A673 (cell line): ENCODE measurements around the gene PDLIM4. TPM values are rescaled to one million over a fixed set of nuclear protein-coding genes. Genes with fewer than 3 reads are reported as not detected.

ENCODE experiments used
- BruUV-seq: library from RNA; stranded (reverse); fragments of 400-500 nt; replicated peaks from 2 replicates; lab custom pipeline; 2021; lab: Mats Ljungman, UMichigan
- CTCF ChIA-PET: fragments of 300-600 bp; sonication (Branson Sonifier 250); formaldehyde crosslinking; loops from one replicate; lab custom pipeline; 2022; ENCODE audit warnings: antibody characterized with exemption; lab: Charles Lee
- POLR2A ChIA-PET: fragments of 300-600 bp; sonication (Branson Sonifier 250); formaldehyde crosslinking; loops from one replicate; lab custom pipeline; 2022; ENCODE audit warnings: antibody characterized with exemption; ENCODE audit not compliant: low non-redundant PET; lab: Charles Lee
- DNase-seq: peaks from one replicate; pipeline ENCODE4 v3.0.0-alpha.2; 2015; ENCODE audit warnings: low spot score
- H3K27ac ChIP-seq: fragments of 200-600 bp; sonication (generic); 2 replicates; pipeline ENCODE4 v1.5.1; 2016; ENCODE audit warnings: mixed run types, low read depth, mild to moderate bottlenecking, mixed read lengths, antibody characterized with exemption, low read length; ENCODE audit not compliant: poor library complexity, severe bottlenecking
- H3K27me3 ChIP-seq: fragments of 200-600 bp; sonication (generic); replicated peaks from 2 replicates; pipeline ENCODE4 v1.6.1; 2017; ENCODE audit warnings: mixed run types, low read depth, mild to moderate bottlenecking, mixed read lengths, antibody characterized with exemption, low read length; ENCODE audit not compliant: insufficient read depth, poor library complexity
- H3K36me3 ChIP-seq: fragments of 200-600 bp; sonication (generic); 2 replicates; pipeline ENCODE4 v1.6.1; 2016; ENCODE audit warnings: mixed run types, mild to moderate bottlenecking, mixed read lengths, antibody characterized with exemption, low read length; ENCODE audit not compliant: insufficient read depth, poor library complexity, severe bottlenecking
- H3K4me1 ChIP-seq: fragments of 200-600 bp; sonication (generic); 2 replicates; pipeline ENCODE4 v1.6.1; 2017; ENCODE audit warnings: mixed run types, mild to moderate bottlenecking, mixed read lengths, antibody characterized with exemption, low read length; ENCODE audit not compliant: insufficient read depth, poor library complexity, severe bottlenecking
- H3K4me3 ChIP-seq: fragments of 200-600 bp; sonication (generic); 2 replicates; pipeline ENCODE4 v1.5.1; 2016; ENCODE audit warnings: low read depth, mixed run types, mild to moderate bottlenecking, mixed read lengths, low read length; ENCODE audit not compliant: poor library complexity, severe bottlenecking
- H3K9me3 ChIP-seq: fragments of 200-600 bp; sonication (generic); 2 replicates; pipeline ENCODE4 v1.6.1; 2016; ENCODE audit warnings: mixed run types, low read depth, mild to moderate bottlenecking, mixed read lengths, antibody characterized with exemption, low read length; ENCODE audit not compliant: poor library complexity, severe bottlenecking
- EZH2 ChIP-seq: fragments of 200-600 bp; sonication (generic); IDR thresholded peaks from 2 replicates; pipeline ENCODE4 v1.6.1; 2017; ENCODE audit warnings: borderline replicate concordance, low read depth, mild to moderate bottlenecking, mixed read lengths, antibody characterized with exemption, low read length; ENCODE audit not compliant: poor library complexity, severe bottlenecking
- intact Hi-C: fragments of 100-400 bp; cut with micrococcal nuclease; formaldehyde crosslinking; loops from one replicate; pipeline ENCODE4 v1.10.0; 2022; ENCODE audit not compliant: unreplicated experiment
- total RNA-seq: library from RNA; stranded (reverse); gene quantifications from 2 replicates; pipeline ENCODE4 v1.2.3, GENCODE V29; 2021
- TF ChIP-seq, protein P1 (sequence below): fragments of 300-800, 200-600 bp; sonication (generic); conservative IDR thresholded peaks from 2 replicates; pipeline ENCODE4 v1.5.1; 2017; ENCODE audit warnings: low read depth, mild to moderate bottlenecking, antibody characterized with exemption, low read length, moderate library complexity, mixed read lengths

The PDLIM4 gene
- total RNA-seq, 1 experiment from 2014 or later = 6.0 TPM

DNA sequence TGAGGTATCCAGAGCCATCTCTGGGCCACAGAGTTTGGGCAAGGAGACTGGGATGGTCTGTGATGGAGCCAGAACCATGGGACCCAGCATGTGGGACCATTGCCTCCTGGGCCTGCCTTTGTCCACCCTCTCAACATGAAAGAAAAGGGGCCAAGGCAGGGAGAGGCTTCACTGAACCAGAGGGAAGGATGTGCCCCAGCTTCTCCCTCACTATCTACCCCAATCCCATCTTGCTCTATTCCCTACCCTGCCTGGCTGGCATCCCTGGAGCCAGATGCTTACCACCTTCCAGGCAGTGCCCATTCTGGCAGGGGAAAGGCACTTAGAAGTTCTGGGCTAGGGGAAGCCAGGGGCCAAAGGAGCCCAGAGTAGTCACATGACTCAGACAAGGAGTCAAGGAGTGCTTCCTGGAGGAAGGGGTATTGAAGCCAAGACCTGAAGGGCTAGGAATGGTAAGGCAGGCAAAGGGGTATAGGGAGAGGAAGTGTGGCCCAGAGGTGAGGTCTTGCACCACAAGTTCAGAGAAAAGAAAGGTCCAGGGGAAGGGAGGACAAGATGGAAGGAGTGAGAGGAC, 9.8 kb downstream of the PDLIM4 start:
- Histone ChIP-seq H3K36me3 (no peaks in the 10 kb centered on the region), H3K27me3 (no peaks in the 10 kb centered on the region), H3K4me1 (no peaks in the 10 kb centered on the region), H3K4me3 (no peak overlapping the region), H3K9me3 (no peaks in the 10 kb centered on the region), H3K27ac (no peak overlapping the region)
- no TSS peak for BruUV-seq
- POLR2A ChIA-PET = no interaction called here
- no peak for TF ChIP-seq EZH2
- TF ChIP-seq, protein P1, sequence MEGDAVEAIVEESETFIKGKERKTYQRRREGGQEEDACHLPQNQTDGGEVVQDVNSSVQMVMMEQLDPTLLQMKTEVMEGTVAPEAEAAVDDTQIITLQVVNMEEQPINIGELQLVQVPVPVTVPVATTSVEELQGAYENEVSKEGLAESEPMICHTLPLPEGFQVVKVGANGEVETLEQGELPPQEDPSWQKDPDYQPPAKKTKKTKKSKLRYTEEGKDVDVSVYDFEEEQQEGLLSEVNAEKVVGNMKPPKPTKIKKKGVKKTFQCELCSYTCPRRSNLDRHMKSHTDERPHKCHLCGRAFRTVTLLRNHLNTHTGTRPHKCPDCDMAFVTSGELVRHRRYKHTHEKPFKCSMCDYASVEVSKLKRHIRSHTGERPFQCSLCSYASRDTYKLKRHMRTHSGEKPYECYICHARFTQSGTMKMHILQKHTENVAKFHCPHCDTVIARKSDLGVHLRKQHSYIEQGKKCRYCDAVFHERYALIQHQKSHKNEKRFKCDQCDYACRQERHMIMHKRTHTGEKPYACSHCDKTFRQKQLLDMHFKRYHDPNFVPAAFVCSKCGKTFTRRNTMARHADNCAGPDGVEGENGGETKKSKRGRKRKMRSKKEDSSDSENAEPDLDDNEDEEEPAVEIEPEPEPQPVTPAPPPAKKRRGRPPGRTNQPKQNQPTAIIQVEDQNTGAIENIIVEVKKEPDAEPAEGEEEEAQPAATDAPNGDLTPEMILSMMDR = no peak
- intact Hi-C loops = no loop called here
- DNase-seq = no peak
- CTCF ChIA-PET = no interaction called here

DNA sequence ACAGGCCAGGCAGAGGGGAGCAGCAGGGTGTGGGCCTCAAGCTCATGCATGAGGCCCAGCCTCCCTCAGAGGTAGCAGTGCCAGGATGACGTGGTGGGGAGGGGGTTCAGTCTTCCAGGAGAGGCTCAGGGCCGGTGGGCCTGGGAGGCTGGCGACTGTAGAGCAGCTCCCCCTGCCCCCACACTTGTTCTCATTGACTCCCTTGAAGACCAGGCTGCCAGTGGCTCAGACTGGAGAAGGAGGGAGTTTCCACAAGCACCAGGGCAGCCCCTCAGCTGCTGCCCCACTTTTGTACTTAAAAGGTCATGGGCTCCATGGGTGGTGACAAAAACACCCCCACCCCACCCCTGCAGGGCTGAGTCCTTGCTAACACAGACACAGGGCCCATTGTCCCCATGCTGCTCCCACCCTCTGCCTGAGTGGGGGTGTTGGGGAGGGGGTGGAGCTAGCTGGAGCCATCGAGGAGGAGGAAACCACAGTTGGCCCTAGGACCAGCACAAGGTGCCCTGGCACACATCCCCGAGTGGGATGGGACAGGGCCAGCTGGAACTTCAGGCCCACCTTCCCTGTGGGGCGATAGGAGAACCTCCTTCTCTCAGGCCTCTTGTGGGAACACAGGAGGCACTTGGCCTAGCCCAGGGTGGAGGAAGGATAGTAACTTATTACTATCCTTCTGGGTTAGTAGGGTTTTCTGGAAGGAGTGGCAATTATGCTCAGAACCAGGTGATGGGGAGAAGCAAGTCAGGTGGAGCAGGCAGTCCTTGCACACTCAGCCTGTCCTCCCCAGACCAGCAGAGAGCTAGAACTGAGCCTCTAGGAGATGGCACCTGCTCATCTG, 10.7 kb downstream of the PDLIM4 start:
- no peaks in the 10 kb centered on the region for H3K9me3 ChIP-seq
- DNase-seq = no peak

DNA sequence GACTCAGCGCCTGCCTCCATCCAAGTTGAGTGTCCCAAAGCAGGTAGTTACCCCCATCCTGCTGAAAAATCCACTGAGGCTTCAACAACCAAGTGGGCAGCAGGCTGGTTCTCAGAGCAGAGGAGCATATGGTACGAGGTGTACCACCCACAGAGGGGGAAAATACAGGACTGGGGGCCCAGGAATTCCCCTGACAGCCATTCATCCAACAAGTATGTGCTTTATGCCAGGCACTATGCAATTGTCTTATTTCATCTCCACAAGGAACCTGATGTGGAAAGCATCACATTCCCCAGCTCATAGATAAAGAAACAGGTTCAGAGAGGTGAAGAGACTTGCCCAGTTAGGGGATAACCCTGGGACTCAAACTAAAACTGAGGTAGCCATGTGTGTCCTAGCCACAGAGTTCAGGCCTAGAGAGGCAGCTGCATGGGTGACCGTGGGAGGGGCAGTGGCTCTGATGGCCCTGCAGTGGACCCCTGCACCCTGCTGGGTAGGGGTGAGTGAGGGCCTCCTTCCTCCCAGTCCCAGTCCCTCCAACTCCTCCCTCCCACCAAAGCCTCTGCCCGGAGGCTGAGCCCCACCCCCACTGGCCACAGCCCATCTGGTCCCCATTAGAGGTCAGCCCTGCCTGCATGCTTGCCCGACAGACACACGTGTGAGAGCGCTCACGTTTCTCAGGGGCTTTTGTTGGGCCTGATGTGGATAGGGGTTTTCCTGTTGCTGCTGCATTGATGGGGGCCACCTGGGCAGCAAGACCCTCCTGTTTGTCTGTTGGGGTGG, 11.5 kb downstream of the PDLIM4 start:
- CTCF ChIA-PET = no interaction called here
- Histone ChIP-seq H3K4me3 (no peak overlapping the region), H3K27ac (no peak overlapping the region), H3K36me3 (no peaks in the 10 kb centered on the region), H3K4me1 (no peaks in the 10 kb centered on the region), H3K27me3 (no peaks in the 10 kb centered on the region), H3K9me3 (no peaks in the 10 kb centered on the region)
- TF ChIP-seq, protein P1 = no peak
- TF ChIP-seq EZH2 = no peak
- BruUV-seq = no TSS peak
- POLR2A ChIA-PET = no interaction called here
- no peak for DNase-seq
- intact Hi-C loops = no loop called here

More for the DNA sequence above, 10.7 kb downstream of the PDLIM4 start:
- intact Hi-C loops = no loop called here
- POLR2A ChIA-PET = no interaction called here
- H3K4me1 ChIP-seq = no peaks in the 10 kb centered on the region
- H3K27ac ChIP-seq = no peak overlapping the region
- BruUV-seq = no TSS peak
- TF ChIP-seq EZH2 = no peak
- TF ChIP-seq, protein P1 = no peak
- no peaks in the 10 kb centered on the region for H3K27me3 ChIP-seq
- CTCF ChIA-PET = no interaction called here
- no peaks in the 10 kb centered on the region for H3K36me3 ChIP-seq
- no peak overlapping the region for H3K4me3 ChIP-seq
